GM12878 (cell line): Measurements from ENCODE around the gene MYOM3. TPM values are rescaled to one million over a fixed set of nuclear protein-coding genes. Genes with fewer than 3 reads are reported as not detected.

Source experiments
- ATAC-seq: fragments of 200-7000 bp; cut with Tn5 transposase; 3 replicates; pipeline ENCODE4 v1.9.1; 2020; ENCODE audit warnings: mild to moderate bottlenecking, moderate library complexity
- BruUV-seq: library from RNA; stranded (reverse); fragments of 400-500 nt; replicated peaks from 2 replicates; lab custom pipeline; 2021; lab: Mats Ljungman, UMichigan
- CTCF ChIA-PET: fragments of 300-600 bp; sonication (Branson Sonifier 250); formaldehyde crosslinking; extraction: SDS; loops from one replicate; lab custom pipeline; 2021; ENCODE audit warnings: inconsistent platforms; lab: Yijun Ruan, JAX
- POLR2A ChIA-PET: fragments of 350-600 bp; formaldehyde crosslinking; extraction: SDS; loops from one replicate; lab custom pipeline; 2021; ENCODE audit warnings: inconsistent platforms; lab: Charles Lee
- RAD21 ChIA-PET: fragments of 300-600 bp; sonication (Branson Sonifier 250); formaldehyde crosslinking; loops from one replicate; lab custom pipeline; 2023; ENCODE audit warnings: antibody characterized with exemption; ENCODE audit not compliant: unreplicated experiment; lab: Charles Lee
- SMC1A ChIA-PET: fragments of 300-600 bp; sonication (Branson Sonifier 250); formaldehyde crosslinking; loops from one replicate; lab custom pipeline; 2023; ENCODE audit not compliant: unreplicated experiment, uncharacterized antibody; lab: Charles Lee
- DNase-seq: peaks from one replicate; pipeline ENCODE4 v3.0.0-alpha.2; 2011; ENCODE audit warnings: low read depth, low spot score
- FAIRE-seq: peaks from 3 replicates; lab custom pipeline; 2011; peaks lifted over from hg19 to GRCh38; lab: Jason Lieb, UNC
- H2AFZ ChIP-seq: 2 replicates; pipeline ENCODE4 v1.6.0; 2011; ENCODE audit warnings: low read depth, low read length, control low read depth; ENCODE audit not compliant: control insufficient read depth
- H3K27ac ChIP-seq: 2 replicates; pipeline ENCODE4 v1.5.1; 2011; ENCODE audit warnings: control low read depth; ENCODE audit not compliant: control insufficient read depth, insufficient read depth
- H3K27me3 ChIP-seq, 2 experiments: replicated peaks in 1 of 2; 2 replicates each; pipeline versions ENCODE4 v1.6.0 to v1.6.1; 2011; ENCODE audit warnings: low read length in 1 of 2; ENCODE audit not compliant: control insufficient read depth in 2 of 2, insufficient read depth in 2 of 2
- H3K36me3 ChIP-seq, 2 experiments: 2 replicates each; pipeline ENCODE4 v1.5.1; 2011; ENCODE audit warnings: low read length in 1 of 2; ENCODE audit not compliant: control insufficient read depth in 2 of 2, insufficient read depth in 2 of 2
- H3K4me1 ChIP-seq: 2 replicates; pipeline ENCODE4 v1.6.1; 2011; ENCODE audit warnings: mild to moderate bottlenecking, low read length, moderate library complexity, mixed read lengths; ENCODE audit not compliant: control insufficient read depth, insufficient read depth
- H3K4me2 ChIP-seq: 2 replicates; pipeline ENCODE4 v1.6.0; 2011; ENCODE audit warnings: control low read depth; ENCODE audit not compliant: control insufficient read depth, insufficient read depth
- H3K4me3 ChIP-seq: fragments of 200-600 bp; sonication (generic); 2 replicates; pipeline ENCODE4 v1.5.1; 2016
- H3K79me2 ChIP-seq: 2 replicates; pipeline ENCODE4 v1.6.0; 2011; ENCODE audit warnings: low read length; ENCODE audit not compliant: control insufficient read depth, insufficient read depth
- H3K9ac ChIP-seq: 2 replicates; pipeline ENCODE4 v1.8.0; 2011; ENCODE audit warnings: low read length, control low read depth, mixed read lengths; ENCODE audit not compliant: control insufficient read depth, insufficient read depth
- H3K9me3 ChIP-seq: replicated peaks from 3 replicates; pipeline ENCODE4 v1.5.1; 2011; ENCODE audit warnings: mild to moderate bottlenecking, low read length; ENCODE audit not compliant: control insufficient read depth, insufficient read depth
- H4K20me1 ChIP-seq: 2 replicates; pipeline ENCODE4 v1.6.0; 2011; ENCODE audit not compliant: control insufficient read depth, insufficient read depth
- BRCA1 ChIP-seq: IDR thresholded peaks from 2 replicates; pipeline ENCODE4 v1.6.1; 2011; ENCODE audit warnings: low read depth, low read length, improper control_type of control experiment
- HDAC6 ChIP-seq: fragments of 200-600 bp; sonication (generic); IDR thresholded peaks from one replicate; pipeline ENCODE4 v1.8.0; 2017; ENCODE audit warnings: antibody characterized with exemption; ENCODE audit not compliant: unreplicated experiment
- IKZF1 ChIP-seq: fragments of 450-650 bp; conservative IDR thresholded peaks from 2 replicates; pipeline ENCODE4 v1.6.1; 2017; ENCODE audit warnings: antibody characterized with exemption, mild to moderate bottlenecking
- IRF4 ChIP-seq: IDR thresholded peaks from 2 replicates; pipeline ENCODE4 v1.6.1; 2011; ENCODE audit warnings: low read depth, low read length
- NFYB ChIP-seq: IDR thresholded peaks from 2 replicates; pipeline ENCODE4 v1.6.1; 2011; ENCODE audit warnings: low read depth, mild to moderate bottlenecking, low read length, improper control_type of control experiment, moderate library complexity; ENCODE audit not compliant: insufficient read depth
- NR2C2 ChIP-seq: IDR thresholded peaks from 2 replicates; pipeline ENCODE4 v1.6.1; 2011; ENCODE audit warnings: borderline replicate concordance, low read depth; ENCODE audit not compliant: control insufficient read depth, insufficient read length
- NRF1 ChIP-seq: conservative IDR thresholded peaks from 2 replicates; pipeline ENCODE4 v1.6.1; 2011; ENCODE audit warnings: mild to moderate bottlenecking, low read depth, low read length, improper control_type of control experiment
- PAX5 ChIP-seq: IDR thresholded peaks from 2 replicates; pipeline ENCODE4 v1.6.1; 2011; ENCODE audit warnings: low read depth, low read length, borderline replicate concordance
- SKIL ChIP-seq: fragments of 450-650 bp; IDR thresholded peaks from 2 replicates; pipeline ENCODE4 v1.6.1; 2017; ENCODE audit warnings: mild to moderate bottlenecking, low read depth, inconsistent platforms; ENCODE audit not compliant: poor library complexity, severe bottlenecking
- SUZ12 ChIP-seq: fragments of 200-600 bp; sonication (generic); IDR thresholded peaks from one replicate; pipeline ENCODE4 v1.6.1; 2018; ENCODE audit warnings: antibody characterized with exemption, mild to moderate bottlenecking; ENCODE audit not compliant: unreplicated experiment
- ZNF622 ChIP-seq: fragments of 450-650 bp; IDR thresholded peaks from 2 replicates; pipeline ENCODE4 v1.6.1; 2017; ENCODE audit warnings: mild to moderate bottlenecking, inconsistent platforms
- WGBS: methylation state at CpG from one replicate; pipeline ENCODE4 v1.1.6; 2016; ENCODE audit warnings: low lambda C conversion rate; ENCODE audit not compliant: insufficient replicate concordance, insufficient coverage; ENCODE audit errors: missing lambda C conversion rate; 5-methylcytosine and 5-hydroxymethylcytosine counted together
- in situ Hi-C: fragments of 300-500 bp; cut with MboI; formaldehyde crosslinking; loops from 9 replicates; pipeline ENCODE4 v1.14.3; 2018; ENCODE audit warnings: mixed read lengths
- intact Hi-C: fragments of 100-400 bp; cut with micrococcal nuclease; formaldehyde crosslinking; loops from one replicate; pipeline ENCODE4 v1.14.2; 2022; ENCODE audit not compliant: unreplicated experiment
- polyA plus RNA-seq, 11 experiments: library from polyadenylated mRNA; depleted of rRNA in 4 of 11; unstranded in 6 of 11; stranded (reverse) in 5 of 11; fragments of >200 nt; fragmentation: Nextera tagmentation in 4 of 11; fragmentation: Illumina TruSeq in 1 of 11; extraction: Ambion mirVana in 4 of 11; extraction: Trizol in 1 of 11; gene quantifications; 1 replicate in 1 of 11; 2 replicates in 10 of 11; pipeline versions ENCODE4 v1.2.1 to v1.2.3, GENCODE V29; 2011 to 2016; ENCODE audit warnings: inconsistent platforms in 2 of 11, missing spikeins in 2 of 11, low read depth in 1 of 11
- total RNA-seq, 4 experiments: library from RNA; depleted of rRNA in 3 of 4; stranded (reverse); fragments of >200 nt in 3 of 4; fragmentation: Illumina TruSeq in 1 of 4; extraction: Trizol in 1 of 4; gene quantifications; 2 replicates each; pipeline versions ENCODE4 v1.2.1 to v1.2.3, GENCODE V29; 2013 to 2021
- TF ChIP-seq, protein P1 (sequence below): fragments of 450-650 bp; IDR thresholded peaks from 2 replicates; pipeline ENCODE4 v1.6.1; 2017; ENCODE audit warnings: antibody characterized with exemption, mild to moderate bottlenecking, moderate library complexity

MYOM3 gene
- total and polyA plus RNA-seq, 10 of the 15 experiments (the other 5 are each of a cell fraction or from before 2014, with no cell fraction given), result 0.06 TPM; not detected in 9

DNA sequence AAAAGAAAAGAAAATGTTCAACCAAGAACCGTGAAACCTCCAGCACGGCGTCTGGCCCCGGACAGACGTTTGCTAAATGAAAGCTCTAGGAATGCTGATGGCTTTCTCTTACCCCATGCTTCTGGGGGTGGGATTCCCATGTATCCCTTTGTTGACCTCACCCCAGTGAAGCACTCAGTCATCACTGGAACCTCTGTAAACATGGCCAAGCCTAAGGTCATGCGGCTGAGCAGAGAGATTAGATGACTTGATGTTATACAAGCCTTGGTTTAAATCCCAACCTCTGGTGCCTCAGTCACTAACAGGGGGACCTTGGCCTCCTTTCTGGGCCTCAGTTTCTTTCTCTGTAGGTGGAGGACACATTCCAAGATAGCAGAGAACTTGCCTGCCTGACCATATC, 2.8 kb upstream of the MYOM3 start (continued):
- TF ChIP-seq NRF1, result no peak
- TF ChIP-seq NR2C2, result no peak
- TF ChIP-seq PAX5, result no peak

DNA sequence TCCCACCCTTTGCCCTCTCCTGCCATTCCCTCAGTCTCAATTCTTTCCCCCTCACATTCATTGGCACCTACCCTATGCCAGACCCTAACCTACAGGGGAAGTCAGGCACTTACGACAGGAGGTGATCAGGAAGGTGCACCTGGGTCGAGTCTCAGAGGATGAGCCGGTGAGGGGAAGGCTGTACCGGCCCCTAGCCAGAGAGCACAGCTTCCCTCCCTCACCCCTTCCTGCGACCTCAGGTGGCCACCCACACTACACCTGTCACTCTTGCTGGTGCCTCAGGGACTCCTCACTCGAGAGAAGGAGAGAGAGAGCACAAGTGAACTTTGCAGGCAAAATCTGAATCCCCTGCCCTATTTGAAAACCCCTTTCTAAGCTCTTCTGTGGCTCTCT, 1.7 kb upstream of the MYOM3 start:
- TF ChIP-seq IRF4 (no peak), SUZ12 (no peak), HDAC6 (no peak), IKZF1 (no peak), ZNF622 (no peak), NFYB (no peak), SKIL (no peak), BRCA1 (no peak)
- TF ChIP-seq, protein P1, sequence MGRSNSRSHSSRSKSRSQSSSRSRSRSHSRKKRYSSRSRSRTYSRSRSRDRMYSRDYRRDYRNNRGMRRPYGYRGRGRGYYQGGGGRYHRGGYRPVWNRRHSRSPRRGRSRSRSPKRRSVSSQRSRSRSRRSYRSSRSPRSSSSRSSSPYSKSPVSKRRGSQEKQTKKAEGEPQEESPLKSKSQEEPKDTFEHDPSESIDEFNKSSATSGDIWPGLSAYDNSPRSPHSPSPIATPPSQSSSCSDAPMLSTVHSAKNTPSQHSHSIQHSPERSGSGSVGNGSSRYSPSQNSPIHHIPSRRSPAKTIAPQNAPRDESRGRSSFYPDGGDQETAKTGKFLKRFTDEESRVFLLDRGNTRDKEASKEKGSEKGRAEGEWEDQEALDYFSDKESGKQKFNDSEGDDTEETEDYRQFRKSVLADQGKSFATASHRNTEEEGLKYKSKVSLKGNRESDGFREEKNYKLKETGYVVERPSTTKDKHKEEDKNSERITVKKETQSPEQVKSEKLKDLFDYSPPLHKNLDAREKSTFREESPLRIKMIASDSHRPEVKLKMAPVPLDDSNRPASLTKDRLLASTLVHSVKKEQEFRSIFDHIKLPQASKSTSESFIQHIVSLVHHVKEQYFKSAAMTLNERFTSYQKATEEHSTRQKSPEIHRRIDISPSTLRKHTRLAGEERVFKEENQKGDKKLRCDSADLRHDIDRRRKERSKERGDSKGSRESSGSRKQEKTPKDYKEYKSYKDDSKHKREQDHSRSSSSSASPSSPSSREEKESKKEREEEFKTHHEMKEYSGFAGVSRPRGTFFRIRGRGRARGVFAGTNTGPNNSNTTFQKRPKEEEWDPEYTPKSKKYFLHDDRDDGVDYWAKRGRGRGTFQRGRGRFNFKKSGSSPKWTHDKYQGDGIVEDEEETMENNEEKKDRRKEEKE, result no peak
- no peak overlapping the region for H3K9ac ChIP-seq
- no peaks in the 10 kb centered on the region; a peak in 3 of 4 replicates for H3K27me3 ChIP-seq
- POLR2A ChIA-PET, result no interaction called here
- H3K27ac ChIP-seq, result no peak overlapping the region
- H3K4me1 ChIP-seq, result no peaks in the 10 kb centered on the region
- no peak for FAIRE-seq
- SMC1A ChIA-PET, result interaction anchor here (0.6 kb wide), 1 partner anchor 149 kb away, joined by 3 read pairs; no protein-coding TSS in a partner anchor
- no peak overlapping the region for H3K4me2 ChIP-seq
- H3K79me2 ChIP-seq, result no peaks in the 10 kb centered on the region
- no peak for ATAC-seq
- no peaks in the 10 kb centered on the region for H4K20me1 ChIP-seq
- H3K36me3 ChIP-seq, result no peaks in the 10 kb centered on the region
- CTCF ChIA-PET, result no interaction called here
- WGBS, result 24% methylated on average over 6 of the region's 6 CpGs
- DNase-seq, result no peak
- BruUV-seq, result no TSS peak
- no peak overlapping the region for H3K4me3 ChIP-seq
- intact Hi-C loops (no loop called here), in situ Hi-C loops (no loop called here)
- RAD21 ChIA-PET, result no interaction called here
- H2AFZ ChIP-seq, result no peak overlapping the region
- H3K9me3 ChIP-seq, result no peaks in the 10 kb centered on the region
